ENCODE data around the gene IL1R2.

DNA sequence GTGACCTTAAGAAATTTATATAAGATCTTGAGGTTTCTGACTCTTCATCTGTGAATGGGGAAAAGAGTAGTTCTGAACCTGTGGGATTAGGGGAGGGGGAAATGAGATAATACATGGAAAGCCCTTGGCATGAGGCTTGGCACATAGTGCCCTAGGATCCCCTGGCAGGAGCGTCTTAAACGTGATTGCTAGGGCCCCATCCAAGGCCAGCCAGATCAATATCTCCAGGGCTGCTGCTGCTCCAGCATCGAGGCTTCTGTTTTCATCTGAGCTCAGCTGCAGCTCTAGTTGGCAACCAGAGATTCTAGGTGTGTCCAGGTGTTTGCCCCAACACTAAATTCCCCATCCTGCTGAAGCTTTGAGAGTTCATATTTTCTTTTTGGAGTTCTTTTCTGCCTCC, 71.0 kb downstream of the IL1R2 start:
- TF ChIP-seq, protein P1, sequence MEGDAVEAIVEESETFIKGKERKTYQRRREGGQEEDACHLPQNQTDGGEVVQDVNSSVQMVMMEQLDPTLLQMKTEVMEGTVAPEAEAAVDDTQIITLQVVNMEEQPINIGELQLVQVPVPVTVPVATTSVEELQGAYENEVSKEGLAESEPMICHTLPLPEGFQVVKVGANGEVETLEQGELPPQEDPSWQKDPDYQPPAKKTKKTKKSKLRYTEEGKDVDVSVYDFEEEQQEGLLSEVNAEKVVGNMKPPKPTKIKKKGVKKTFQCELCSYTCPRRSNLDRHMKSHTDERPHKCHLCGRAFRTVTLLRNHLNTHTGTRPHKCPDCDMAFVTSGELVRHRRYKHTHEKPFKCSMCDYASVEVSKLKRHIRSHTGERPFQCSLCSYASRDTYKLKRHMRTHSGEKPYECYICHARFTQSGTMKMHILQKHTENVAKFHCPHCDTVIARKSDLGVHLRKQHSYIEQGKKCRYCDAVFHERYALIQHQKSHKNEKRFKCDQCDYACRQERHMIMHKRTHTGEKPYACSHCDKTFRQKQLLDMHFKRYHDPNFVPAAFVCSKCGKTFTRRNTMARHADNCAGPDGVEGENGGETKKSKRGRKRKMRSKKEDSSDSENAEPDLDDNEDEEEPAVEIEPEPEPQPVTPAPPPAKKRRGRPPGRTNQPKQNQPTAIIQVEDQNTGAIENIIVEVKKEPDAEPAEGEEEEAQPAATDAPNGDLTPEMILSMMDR (IDR thresholded peaks at IDR 0.05): no peak
- TF ChIP-seq POLR2A (IDR thresholded peaks at IDR 0.05): no peak
